H9 (cell line): ENCODE results near the gene NUMA1. TPM values are rescaled to one million over a fixed set of nuclear protein-coding genes. Genes with fewer than 3 reads are reported as not detected.

Source experiments
- DNase-seq: peaks from one replicate; pipeline ENCODE4 v3.0.0-alpha.2; 2017
- H2AFZ ChIP-seq: one replicate; pipeline ENCODE4 v1.6.1; 2013; ENCODE audit warnings: mild to moderate bottlenecking, low read length, control low read depth, moderate library complexity
- H2AK5ac ChIP-seq: 2 replicates; pipeline ENCODE4 v1.6.1; 2013; ENCODE audit warnings: low read length, control low read depth, mixed read lengths; ENCODE audit not compliant: insufficient read length
- H2BK120ac ChIP-seq: one replicate; pipeline ENCODE4 v1.6.1; 2013; ENCODE audit warnings: low read depth, mild to moderate bottlenecking, low read length, control low read depth, inconsistent platforms; ENCODE audit not compliant: poor library complexity, severe bottlenecking
- H2BK12ac ChIP-seq: 2 replicates; pipeline ENCODE4 v1.6.1; 2013; ENCODE audit warnings: low read length, control low read depth, mixed read lengths, low read depth; ENCODE audit not compliant: insufficient read length
- H2BK15ac ChIP-seq: 2 replicates; pipeline ENCODE4 v1.6.1; 2013; ENCODE audit warnings: low read depth, low read length, control low read depth
- H2BK20ac ChIP-seq: one replicate; pipeline ENCODE4 v1.6.1; 2013; ENCODE audit warnings: low read depth, mild to moderate bottlenecking, low read length, control low read depth, inconsistent platforms; ENCODE audit not compliant: poor library complexity, severe bottlenecking
- H2BK5ac ChIP-seq: 2 replicates; pipeline ENCODE4 v1.6.1; 2013; ENCODE audit warnings: low read length, control low read depth, mixed read lengths; ENCODE audit not compliant: insufficient read length
- H3K14ac ChIP-seq: 2 replicates; pipeline ENCODE4 v1.6.1; 2013; ENCODE audit warnings: low read length, control low read depth; ENCODE audit not compliant: insufficient read depth
- H3K18ac ChIP-seq: 2 replicates; pipeline ENCODE4 v1.6.1; 2013; ENCODE audit warnings: low read depth, mild to moderate bottlenecking, mixed read lengths, low read length, control low read depth; ENCODE audit not compliant: insufficient read length
- H3K23ac ChIP-seq: 2 replicates; pipeline ENCODE4 v1.6.1; 2013; ENCODE audit warnings: low read length, control low read depth, mixed read lengths, low read depth; ENCODE audit not compliant: insufficient read length
- H3K23me2 ChIP-seq: 2 replicates; pipeline ENCODE4 v1.6.1; 2013; ENCODE audit warnings: low read depth, mild to moderate bottlenecking, mixed read lengths, low read length, control low read depth; ENCODE audit not compliant: insufficient read length, poor library complexity, severe bottlenecking
- H3K27ac ChIP-seq: 2 replicates; pipeline ENCODE4 v1.5.1; 2013; ENCODE audit warnings: low read length, control low read depth, mixed read lengths, low read depth; ENCODE audit not compliant: insufficient read length
- H3K27me3 ChIP-seq: 2 replicates; pipeline ENCODE4 v1.6.1; 2013; ENCODE audit warnings: low read length, control low read depth, inconsistent platforms; ENCODE audit not compliant: insufficient read depth
- H3K4ac ChIP-seq: 2 replicates; pipeline ENCODE4 v1.6.1; 2013; ENCODE audit warnings: low read depth, mild to moderate bottlenecking, control low read depth, inconsistent platforms, low read length, moderate library complexity
- H3K4me1 ChIP-seq: 2 replicates; pipeline ENCODE4 v1.6.1; 2013; ENCODE audit warnings: low read length, control low read depth, inconsistent platforms; ENCODE audit not compliant: insufficient read depth
- H3K4me2 ChIP-seq: 2 replicates; pipeline ENCODE4 v1.6.1; 2013; ENCODE audit warnings: low read length, control low read depth, mixed read lengths; ENCODE audit not compliant: insufficient read length, insufficient read depth
- H3K56ac ChIP-seq: 2 replicates; pipeline ENCODE4 v1.6.1; 2013; ENCODE audit warnings: low read depth, mild to moderate bottlenecking, mixed read lengths, low read length, control low read depth; ENCODE audit not compliant: insufficient read length
- H3K79me1 ChIP-seq: 2 replicates; pipeline ENCODE4 v1.6.1; 2013; ENCODE audit warnings: low read depth, mild to moderate bottlenecking, moderate library complexity, low read length, control low read depth, inconsistent platforms; ENCODE audit not compliant: insufficient read depth, poor library complexity, severe bottlenecking
- H3K79me2 ChIP-seq: 2 replicates; pipeline ENCODE4 v1.6.1; 2013; ENCODE audit warnings: low read length, control low read depth, inconsistent platforms; ENCODE audit not compliant: insufficient read depth
- H3K9ac ChIP-seq: 2 replicates; pipeline ENCODE4 v1.6.1; 2013; ENCODE audit warnings: low read length, control low read depth, mixed read lengths; ENCODE audit not compliant: insufficient read length; ENCODE audit errors: extremely low read depth
- H3K9me3 ChIP-seq: one replicate; pipeline ENCODE4 v1.6.1; 2013; ENCODE audit warnings: low read depth, low read length, inconsistent platforms; ENCODE audit not compliant: control insufficient read depth
- H3T11ph ChIP-seq: one replicate; pipeline ENCODE4 v1.6.1; 2013; ENCODE audit warnings: mild to moderate bottlenecking, low read length, control low read depth, inconsistent platforms
- H4K20me1 ChIP-seq: one replicate; pipeline ENCODE4 v1.6.1; 2013; ENCODE audit not compliant: control insufficient read depth, insufficient read length, insufficient read depth
- H4K5ac ChIP-seq: 2 replicates; pipeline ENCODE4 v1.6.1; 2013; ENCODE audit warnings: low read depth, mild to moderate bottlenecking, mixed read lengths, low read length, control low read depth; ENCODE audit not compliant: insufficient read length
- H4K8ac ChIP-seq: replicated peaks from 2 replicates; pipeline ENCODE4 v1.6.1; 2013; ENCODE audit warnings: low read length, control low read depth, mixed read lengths, low read depth; ENCODE audit not compliant: insufficient read length
- H4K91ac ChIP-seq: 2 replicates; pipeline ENCODE4 v1.6.1; 2013; ENCODE audit warnings: low read depth, mild to moderate bottlenecking, moderate library complexity, mixed read lengths, low read length, control low read depth; ENCODE audit not compliant: insufficient read length
- H3K27ac Mint-ChIP-seq, 3 experiments: 2 replicates in 2 of 3; 3 replicates in 1 of 3; pipeline ENCODE4 v1.8.0; 2020 to 2021; ENCODE audit warnings: mixed read lengths in 3 of 3, mild to moderate bottlenecking in 1 of 3, moderate library complexity in 1 of 3
- H3K27me3 Mint-ChIP-seq: 2 replicates; pipeline ENCODE4 v1.8.0; 2021; ENCODE audit warnings: low read depth, mild to moderate bottlenecking, moderate library complexity, mixed read lengths
- H3K36me3 Mint-ChIP-seq, 3 experiments: 2 replicates in 2 of 3; 3 replicates in 1 of 3; pipeline ENCODE4 v1.8.0; 2020 to 2021; ENCODE audit warnings: low read depth in 3 of 3, mixed read lengths in 3 of 3; ENCODE audit not compliant: insufficient read depth in 1 of 3
- H3K4me1 Mint-ChIP-seq, 2 experiments: 2 replicates each; pipeline ENCODE4 v1.8.0; 2020; ENCODE audit warnings: mixed read lengths in 2 of 2
- H3K4me3 Mint-ChIP-seq, 2 experiments: 2 replicates in 1 of 2; 3 replicates in 1 of 2; pipeline ENCODE4 v1.8.0; 2020 to 2021; ENCODE audit warnings: mild to moderate bottlenecking in 2 of 2, mixed read lengths in 2 of 2, moderate library complexity in 1 of 2
- H3K9me3 Mint-ChIP-seq, 2 experiments: 2 replicates in 1 of 2; 3 replicates in 1 of 2; pipeline ENCODE4 v1.8.0; 2020; ENCODE audit warnings: mild to moderate bottlenecking in 2 of 2, mixed read lengths in 2 of 2, moderate library complexity in 1 of 2
- WGBS: extraction: QIAGEN DNeasy Blood & Tissue Kit; methylation state at CpG from one replicate; pipeline ENCODE4 v1.1.7; 2013; ENCODE audit warnings: missing lambda C conversion rate, low lambda C conversion rate, mixed read lengths; ENCODE audit not compliant: insufficient read length; ENCODE audit errors: extremely low coverage; 5-methylcytosine and 5-hydroxymethylcytosine counted together
- total RNA-seq: library from RNA; stranded (reverse); gene quantifications from 2 replicates; pipeline ENCODE4 v1.2.1, GENCODE V29; 2021
- TF ChIP-seq, protein P1 (sequence below): fragments of 200-600 bp; sonication (generic); conservative IDR thresholded peaks from 3 replicates; pipeline ENCODE4 v1.8.0; 2021; ENCODE audit warnings: antibody characterized with exemption, mild to moderate bottlenecking

NUMA1 gene
- total RNA-seq, 1 experiment from 2014 or later = 136 TPM

DNA sequence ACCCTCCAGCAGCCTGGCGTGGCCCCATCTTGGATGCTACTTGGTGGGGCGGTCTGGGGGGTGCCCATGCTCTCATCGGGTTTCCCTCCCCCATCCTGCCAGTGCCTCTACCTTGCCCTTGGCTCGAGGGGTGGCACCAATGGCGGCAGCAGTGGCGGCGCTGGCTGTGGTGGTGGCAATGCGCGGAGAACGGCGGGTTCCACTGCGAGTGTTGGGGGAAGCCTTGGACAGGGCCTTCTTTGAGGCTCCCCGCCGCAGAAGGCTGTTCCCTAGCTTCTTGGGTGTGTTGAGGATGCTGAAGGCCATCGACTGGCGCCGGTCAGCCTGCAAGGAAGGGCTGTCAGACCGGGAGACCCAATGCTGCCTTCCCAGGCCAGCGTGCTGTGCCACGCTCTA lies 76.6 kb downstream of the NUMA1 start:
- H2BK12ac ChIP-seq = no peak overlapping the region
- H3K36me3 Mint-ChIP-seq = peaks cover 49 to 83% (median 73%) of the 10 kb centered on the region in 3 experiments; a peak in 6 of 7 replicates
- H3K4me1 ChIP-seq = no peaks in the 10 kb centered on the region
- no peak overlapping the region for H2BK15ac ChIP-seq
- no peaks in the 10 kb centered on the region for H3K9me3 ChIP-seq
- no CpG with 5 or more reads among the region's 20 CpGs for WGBS
- H4K5ac ChIP-seq = no peak overlapping the region
- no peak overlapping the region for H2BK20ac ChIP-seq
- peak overlapping the region in 2 of 3 experiments; percentile 43 to 53; a peak in 1 of 7 replicates for H3K27ac Mint-ChIP-seq
- no peak overlapping the region for H2BK5ac ChIP-seq
- TF ChIP-seq, protein P1, sequence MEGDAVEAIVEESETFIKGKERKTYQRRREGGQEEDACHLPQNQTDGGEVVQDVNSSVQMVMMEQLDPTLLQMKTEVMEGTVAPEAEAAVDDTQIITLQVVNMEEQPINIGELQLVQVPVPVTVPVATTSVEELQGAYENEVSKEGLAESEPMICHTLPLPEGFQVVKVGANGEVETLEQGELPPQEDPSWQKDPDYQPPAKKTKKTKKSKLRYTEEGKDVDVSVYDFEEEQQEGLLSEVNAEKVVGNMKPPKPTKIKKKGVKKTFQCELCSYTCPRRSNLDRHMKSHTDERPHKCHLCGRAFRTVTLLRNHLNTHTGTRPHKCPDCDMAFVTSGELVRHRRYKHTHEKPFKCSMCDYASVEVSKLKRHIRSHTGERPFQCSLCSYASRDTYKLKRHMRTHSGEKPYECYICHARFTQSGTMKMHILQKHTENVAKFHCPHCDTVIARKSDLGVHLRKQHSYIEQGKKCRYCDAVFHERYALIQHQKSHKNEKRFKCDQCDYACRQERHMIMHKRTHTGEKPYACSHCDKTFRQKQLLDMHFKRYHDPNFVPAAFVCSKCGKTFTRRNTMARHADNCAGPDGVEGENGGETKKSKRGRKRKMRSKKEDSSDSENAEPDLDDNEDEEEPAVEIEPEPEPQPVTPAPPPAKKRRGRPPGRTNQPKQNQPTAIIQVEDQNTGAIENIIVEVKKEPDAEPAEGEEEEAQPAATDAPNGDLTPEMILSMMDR = no peak
- no peak overlapping the region for H3K18ac ChIP-seq
- peaks cover 0 to 7% of the 10 kb centered on the region in 2 experiments; a peak in 1 of 4 replicates for H3K4me1 Mint-ChIP-seq
- H3K9me3 Mint-ChIP-seq = no peaks in the 10 kb centered on the region
- no peak overlapping the region for H3K4ac ChIP-seq
- H3T11ph ChIP-seq = no peak overlapping the region
- no peak overlapping the region for H3K4me3 Mint-ChIP-seq
- no peak overlapping the region for H3K4me2 ChIP-seq
- no peak overlapping the region for H3K9ac ChIP-seq
- no peaks in the 10 kb centered on the region for H3K27me3 ChIP-seq
- no peak overlapping the region for H2AFZ ChIP-seq
- no peak overlapping the region for H4K91ac ChIP-seq
- peaks cover 2% of the 10 kb centered on the region for H4K20me1 ChIP-seq
- H3K27me3 Mint-ChIP-seq = peaks cover 9% of the 10 kb centered on the region; the same call in 1 of the 2 replicates
- H3K56ac ChIP-seq = no peak overlapping the region
- no peak overlapping the region for H2AK5ac ChIP-seq
- no peak overlapping the region for H3K14ac ChIP-seq
- H3K23me2 ChIP-seq = no peaks in the 10 kb centered on the region
- no peak overlapping the region for H3K23ac ChIP-seq
- H3K27ac ChIP-seq = no peak overlapping the region
- H2BK120ac ChIP-seq = no peak overlapping the region
- no peak overlapping the region for H4K8ac ChIP-seq
- no peaks in the 10 kb centered on the region for H3K79me2 ChIP-seq
- no peaks in the 10 kb centered on the region for H3K79me1 ChIP-seq
- peak; percentile 26 for DNase-seq
